ENCODE measurements around the gene SCFD2. TPM values are rescaled to one million over a fixed set of nuclear protein-coding genes. Genes with fewer than 3 reads are reported as not detected.

SCFD2 gene
- total and polyA plus RNA-seq, 2 experiments from 2014 or later: 30.7 to 33.2 TPM

DNA sequence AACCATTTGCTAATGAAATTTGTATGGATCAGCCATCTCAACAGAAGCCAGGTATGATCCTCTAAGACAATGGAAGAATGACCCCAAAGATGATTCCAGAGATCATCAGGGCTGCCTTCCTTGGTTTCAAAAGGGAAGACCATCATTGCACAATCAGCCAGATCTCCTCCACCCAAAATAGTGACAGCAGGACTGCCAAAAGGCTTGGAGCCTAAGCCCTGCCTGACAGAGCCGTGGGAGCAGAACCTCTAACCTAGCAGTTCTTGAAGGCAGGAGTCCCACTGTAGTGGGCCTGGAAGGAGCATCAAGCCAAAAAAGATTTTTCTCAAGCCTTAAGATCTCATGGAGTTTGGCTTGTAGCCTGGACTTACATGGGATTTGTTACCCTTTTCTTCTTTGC lies 277.7 kb downstream of the SCFD2 start:
- Histone ChIP-seq H2AFZ (no peak overlapping the region), H3K9ac (no peak overlapping the region), H3K4me3 (no peak overlapping the region), H3K27me3 (replicated peaks; ENCODE audit: insufficient read depth) (no peaks in the 10 kb centered on the region), H4K20me1 (ENCODE audit: insufficient read depth) (no peaks in the 10 kb centered on the region), H3K9me2 (ENCODE audit: insufficient read depth) (no peaks in the 10 kb centered on the region), H3F3A (ENCODE audit: insufficient read depth) (no peaks in the 10 kb centered on the region), H3K79me2 (ENCODE audit: insufficient read depth) (peaks cover 23% of the 10 kb centered on the region; the same call in 1 of the 2 replicates), H3K4me1 (ENCODE audit: insufficient read depth) (peaks cover 7% of the 10 kb centered on the region), H3K4me2 (ENCODE audit: unreplicated experiment) (no peak overlapping the region), H3K9me3 (ENCODE audit: low read depth) (peaks cover 7% of the 10 kb centered on the region), H3K36me3 (ENCODE audit: low read depth) (peaks cover 6% of the 10 kb centered on the region), H3K27ac (no peak overlapping the region)
- no peak for DNase-seq
- in situ Hi-C loops (cut with MboI): no loop called here
- WGBS, 2 experiments (ENCODE audit: low coverage in 1 of 2, low lambda C conversion rate in 2 of 2, missing lambda C conversion rate in 2 of 2): 27% methylated on average over 1 of the region's 1 CpG
- TF ChIP-seq EZH2 (IDR thresholded peaks at IDR 0.05; ENCODE audit: insufficient read depth, poor library complexity, severe bottlenecking) (no peak), EZH2phosphoT487 (IDR thresholded peaks at IDR 0.05; ENCODE audit: insufficient read depth, low read depth) (no peak)

- in situ Hi-C loops (cut with MboI): no loop called here
- no peaks in the 10 kb centered on the region for H3K27me3 ChIP-seq (replicated peaks; ENCODE audit: insufficient read depth)
- H3K9me2 ChIP-seq (ENCODE audit: insufficient read depth): no peaks in the 10 kb centered on the region
- no peaks in the 10 kb centered on the region; the same call in 1 of the 2 replicates for H3K79me2 ChIP-seq (ENCODE audit: insufficient read depth)
- TF ChIP-seq EZH2 (IDR thresholded peaks at IDR 0.05; ENCODE audit: insufficient read depth, poor library complexity, severe bottlenecking): no peak
- no peak for TF ChIP-seq EZH2phosphoT487 (IDR thresholded peaks at IDR 0.05; ENCODE audit: insufficient read depth, low read depth)
- no peak for DNase-seq
- no peak overlapping the region for H3K4me2 ChIP-seq (ENCODE audit: unreplicated experiment)
- no peak overlapping the region for H2AFZ ChIP-seq
- no peaks in the 10 kb centered on the region for H3K9me3 ChIP-seq (ENCODE audit: low read depth)
- H3K4me1 ChIP-seq (ENCODE audit: insufficient read depth): no peaks in the 10 kb centered on the region
- H3K36me3 ChIP-seq (ENCODE audit: low read depth): no peaks in the 10 kb centered on the region
- H4K20me1 ChIP-seq (ENCODE audit: insufficient read depth): no peaks in the 10 kb centered on the region
- H3K9ac ChIP-seq: no peak overlapping the region
- no peak overlapping the region for H3K4me3 ChIP-seq
- 80 to 85% methylated on average over 8 of the region's 8 CpGs for WGBS, 2 experiments (ENCODE audit: low coverage in 1 of 2, low lambda C conversion rate in 2 of 2, missing lambda C conversion rate in 2 of 2)
- H3F3A ChIP-seq (ENCODE audit: insufficient read depth): no peaks in the 10 kb centered on the region
- H3K27ac ChIP-seq: no peak overlapping the region
Observed at GRCh38 chr4:53076374-53076958, 289.4 kb downstream of the SCFD2 start.

- H3K4me3 ChIP-seq: no peak overlapping the region
- no peaks in the 10 kb centered on the region for H3F3A ChIP-seq (ENCODE audit: insufficient read depth)
- no peak overlapping the region for H3K9ac ChIP-seq
- no peak overlapping the region for H2AFZ ChIP-seq
- in situ Hi-C loops (cut with MboI): no loop called here
- TF ChIP-seq EZH2 (IDR thresholded peaks at IDR 0.05; ENCODE audit: insufficient read depth, poor library complexity, severe bottlenecking) (no peak), EZH2phosphoT487 (IDR thresholded peaks at IDR 0.05; ENCODE audit: insufficient read depth, low read depth) (no peak)
- H3K9me3 ChIP-seq (ENCODE audit: low read depth): no peaks in the 10 kb centered on the region
- no peaks in the 10 kb centered on the region for H3K4me1 ChIP-seq (ENCODE audit: insufficient read depth)
- WGBS, 2 experiments (ENCODE audit: low coverage in 1 of 2, low lambda C conversion rate in 2 of 2, missing lambda C conversion rate in 2 of 2): 92 to 94% methylated on average over 1 of the region's 1 CpG
- no peaks in the 10 kb centered on the region; the same call in 1 of the 2 replicates for H3K79me2 ChIP-seq (ENCODE audit: insufficient read depth)
- H3K4me2 ChIP-seq (ENCODE audit: unreplicated experiment): no peak overlapping the region
- H4K20me1 ChIP-seq (ENCODE audit: insufficient read depth): no peaks in the 10 kb centered on the region
- no peak for DNase-seq
- peaks cover 2% of the 10 kb centered on the region; the same call in 1 of the 2 replicates for H3K36me3 ChIP-seq (ENCODE audit: low read depth)
- H3K27ac ChIP-seq: no peak overlapping the region
- no peaks in the 10 kb centered on the region for H3K27me3 ChIP-seq (replicated peaks; ENCODE audit: insufficient read depth)
- no peaks in the 10 kb centered on the region for H3K9me2 ChIP-seq (ENCODE audit: insufficient read depth)
Observed at GRCh38 chr4:53075162-53075785, 290.6 kb downstream of the SCFD2 start.

DNA sequence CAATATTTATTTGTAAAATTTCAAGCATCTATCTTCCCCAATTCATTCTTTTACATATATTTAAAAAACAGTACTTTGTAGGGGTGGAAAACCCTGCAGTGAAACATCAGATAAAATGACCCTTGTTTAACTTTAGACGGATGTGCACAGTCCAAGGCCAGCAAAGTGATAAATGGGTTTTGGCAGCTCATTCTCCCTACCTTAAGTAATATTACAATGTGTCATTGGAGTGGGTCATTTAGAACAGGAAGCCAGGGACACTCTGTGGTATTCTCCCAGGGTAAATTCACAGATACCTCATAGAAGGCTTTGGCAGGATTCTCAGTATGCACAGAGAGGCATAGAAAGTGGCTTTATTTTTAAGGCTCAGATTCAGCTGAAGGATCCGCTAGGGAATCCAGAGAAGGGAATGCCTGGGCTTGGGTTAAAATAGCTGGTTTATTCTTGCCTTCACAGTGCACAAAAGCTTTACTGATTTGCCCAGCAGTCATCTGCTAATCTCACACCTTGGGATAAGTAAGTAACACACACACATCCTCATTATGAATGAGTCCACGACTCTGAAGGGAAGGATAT lies 297.0 kb downstream of the SCFD2 start:
- no peak overlapping the region for H3K4me3 ChIP-seq
- WGBS, 2 experiments (ENCODE audit: low coverage in 1 of 2, low lambda C conversion rate in 2 of 2, missing lambda C conversion rate in 2 of 2): 55 to 67% methylated on average over 3 of the region's 3 CpGs
- H2AFZ ChIP-seq: no peak overlapping the region
- peak; percentile 53 for DNase-seq
- H4K20me1 ChIP-seq (ENCODE audit: insufficient read depth): no peaks in the 10 kb centered on the region
- TF ChIP-seq EZH2phosphoT487 (IDR thresholded peaks at IDR 0.05; ENCODE audit: insufficient read depth, low read depth) (no peak), EZH2 (IDR thresholded peaks at IDR 0.05; ENCODE audit: insufficient read depth, poor library complexity, severe bottlenecking) (no peak)
- no peak overlapping the region for H3K9ac ChIP-seq
- peaks cover 9% of the 10 kb centered on the region for H3K4me1 ChIP-seq (ENCODE audit: insufficient read depth)
- H3K36me3 ChIP-seq (ENCODE audit: low read depth): peaks cover 6% of the 10 kb centered on the region; the same call in 1 of the 2 replicates
- H3K9me3 ChIP-seq (ENCODE audit: low read depth): no peaks in the 10 kb centered on the region
- no peaks in the 10 kb centered on the region for H3K79me2 ChIP-seq (ENCODE audit: insufficient read depth)
- no peak overlapping the region for H3K27ac ChIP-seq
- H3K4me2 ChIP-seq (ENCODE audit: unreplicated experiment): no peak overlapping the region
- no peaks in the 10 kb centered on the region for H3F3A ChIP-seq (ENCODE audit: insufficient read depth)
- in situ Hi-C loops (cut with MboI): no loop called here
- H3K27me3 ChIP-seq (replicated peaks; ENCODE audit: insufficient read depth): no peaks in the 10 kb centered on the region
- no peaks in the 10 kb centered on the region for H3K9me2 ChIP-seq (ENCODE audit: insufficient read depth)
